Stimulated activated CD4-positive, alpha-beta T cell treated with anti-CD3 and anti-CD28 coated beads, Interleukin-1b, Interleukin-23, amount 100 ng/mL, for 24 hours (primary cell): Measurements from ENCODE around the gene PDGFC.

ENCODE experiments used
- DNase-seq, 4 experiments: peaks; one replicate each; pipeline ENCODE4 v3.0.0-alpha.2; 2020; ENCODE audit warnings: low read depth in 4 of 4, low spot score in 1 of 4

Gene PDGFC

GRCh38 chr4:156786713-156787112 lies 184.9 kb downstream of the PDGFC start:
- DNase-seq, result no peak

- no peak for DNase-seq
Measured at GRCh38 chr4:156784970-156785369, 186.6 kb downstream of the PDGFC start.

GRCh38 chr4:156783966-156784365 lies 187.6 kb downstream of the PDGFC start:
- no peak for DNase-seq

GRCh38 chr4:156782491-156782890 lies 189.1 kb downstream of the PDGFC start:
- no peak for DNase-seq

- DNase-seq, result no peak
Measured at GRCh38 chr4:156781852-156782251, 189.7 kb downstream of the PDGFC start.

- no peak for DNase-seq
Measured at GRCh38 chr4:156779774-156780173, 191.8 kb downstream of the PDGFC start.

GRCh38 chr4:156779042-156779441 lies 192.6 kb downstream of the PDGFC start:
- no peak for DNase-seq

- no peak for DNase-seq
Measured at GRCh38 chr4:156778606-156779005, 193.0 kb downstream of the PDGFC start.

- DNase-seq, result no peak
Measured at GRCh38 chr4:156778093-156778492, 193.5 kb downstream of the PDGFC start.

GRCh38 chr4:156775813-156776212 lies 195.8 kb downstream of the PDGFC start:
- DNase-seq, result no peak

GRCh38 chr4:156774422-156774821 lies 197.2 kb downstream of the PDGFC start:
- no peak for DNase-seq

GRCh38 chr4:156773648-156774357 lies 197.8 kb downstream of the PDGFC start:
- DNase-seq, result no peak

- DNase-seq, result no peak
Measured at GRCh38 chr4:156771171-156771837, 200.3 kb downstream of the PDGFC start.

- DNase-seq, result no peak
Measured at GRCh38 chr4:156770140-156770539, 201.5 kb downstream of the PDGFC start.

- no peak for DNase-seq
Measured at GRCh38 chr4:156767911-156768415, 203.6 kb downstream of the PDGFC start.

GRCh38 chr4:156766846-156767245 lies 204.8 kb downstream of the PDGFC start:
- no peak for DNase-seq

GRCh38 chr4:156765277-156765676 lies 206.3 kb downstream of the PDGFC start:
- no peak for DNase-seq

GRCh38 chr4:156764846-156765245 lies 206.8 kb downstream of the PDGFC start:
- DNase-seq, result no peak

- no peak for DNase-seq
Measured at GRCh38 chr4:156764145-156764544, 207.5 kb downstream of the PDGFC start.

- no peak for DNase-seq
Measured at GRCh38 chr4:156763511-156763910, 208.1 kb downstream of the PDGFC start.

GRCh38 chr4:156762851-156763250 lies 208.7 kb downstream of the PDGFC start:
- no peak for DNase-seq

GRCh38 chr4:156756118-156756517 lies 215.5 kb downstream of the PDGFC start:
- DNase-seq, result no peak
